Left ventricle myocardium inferior (tissue), 1 donor: ENCODE measurements around the gene TSPEAR. TPM values are rescaled to one million over a fixed set of nuclear protein-coding genes. Genes with fewer than 3 reads are reported as not detected.
"Not testable (repeated sequence)": the region's sequence is repeated elsewhere in the genome, so short reads cannot be mapped to it uniquely, and the experiment has no call there.

Experiments used
- DNase-seq: peaks from one replicate; pipeline ENCODE4 v3.0.0-alpha.2; 2020
- H3K27ac ChIP-seq: fragments of 200-600 bp; replicated peaks from 2 replicates; pipeline ENCODE4 v1.8.0; 2021
- H3K27me3 ChIP-seq: fragments of 200-600 bp; 2 replicates; pipeline ENCODE4 v1.8.0; 2021; ENCODE audit warnings: low read depth
- H3K36me3 ChIP-seq: fragments of 200-600 bp; 2 replicates; pipeline ENCODE4 v1.8.0; 2021
- H3K4me1 ChIP-seq: fragments of 200-600 bp; 2 replicates; pipeline ENCODE4 v1.8.0; 2021
- H3K4me3 ChIP-seq: fragments of 200-600 bp; 2 replicates; pipeline ENCODE4 v1.8.0; 2021; ENCODE audit warnings: mild to moderate bottlenecking, moderate library complexity
- H3K9me3 ChIP-seq: fragments of 200-600 bp; replicated peaks from 2 replicates; pipeline ENCODE4 v1.8.0; 2021
- intact Hi-C: fragments of 100-400 bp; cut with micrococcal nuclease; formaldehyde crosslinking; loops from one replicate; pipeline ENCODE4 v1.11.0; 2022
- total RNA-seq: library from RNA; stranded (reverse); fragmentation: NEBNext Ultra II Directional; extraction: Animal tissue kit (Norgen Biotek cat#: 25700); gene quantifications from one replicate; pipeline ENCODE4 v1.2.1, GENCODE V29; 2021
- TF ChIP-seq, protein P1 (sequence below): fragments of 200-600 bp; IDR thresholded peaks from 2 replicates; pipeline ENCODE4 v1.8.0; 2021; ENCODE audit warnings: antibody characterized with exemption, mild to moderate bottlenecking, borderline replicate concordance
- donor health status: DM: no; HTN: yes; CAD: no; lungs with severe emphysema.

Gene TSPEAR
- total RNA-seq, 1 donor from 2014 or later: 3.3 TPM

DNA sequence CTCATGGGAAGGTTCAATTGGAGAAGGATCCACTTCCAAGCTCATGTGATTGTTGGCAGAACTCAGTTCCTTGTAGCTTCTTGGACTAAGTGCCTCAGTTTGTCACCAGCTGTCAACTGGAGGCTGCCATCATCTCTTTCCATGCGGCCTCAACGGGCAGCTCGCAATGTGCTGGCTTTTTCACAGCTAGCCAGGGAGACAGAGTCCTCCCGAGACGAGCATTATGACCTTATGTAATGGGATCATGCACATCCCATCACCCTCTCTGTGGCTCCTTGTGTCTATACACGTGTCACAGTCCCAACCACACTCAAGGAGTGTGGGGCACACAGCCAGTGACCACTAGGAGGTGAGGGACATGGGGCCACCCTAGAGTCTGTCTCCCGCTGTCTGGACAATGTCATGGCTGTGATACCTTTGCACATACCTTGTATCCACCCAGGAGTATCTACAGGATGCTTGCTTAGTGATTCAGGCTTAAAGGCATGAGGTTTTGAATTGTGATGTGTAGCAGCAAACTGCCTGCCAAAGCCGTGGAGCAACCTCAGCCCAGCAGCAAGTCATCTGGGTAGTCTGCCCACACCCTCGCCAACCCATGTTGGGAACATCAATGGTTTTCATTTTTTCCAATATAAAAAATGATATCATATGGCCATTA lies 115.2 kb downstream of the TSPEAR start:
- Histone ChIP-seq H3K4me1 (peaks cover 8% of the 10 kb centered on the region), H3K36me3 (no peaks in the 10 kb centered on the region), H3K9me3 (peaks cover 10% of the 10 kb centered on the region), H3K4me3 (no peak overlapping the region), H3K27me3 (peaks cover 34% of the 10 kb centered on the region), H3K27ac (no peak overlapping the region)
- TF ChIP-seq, protein P1, sequence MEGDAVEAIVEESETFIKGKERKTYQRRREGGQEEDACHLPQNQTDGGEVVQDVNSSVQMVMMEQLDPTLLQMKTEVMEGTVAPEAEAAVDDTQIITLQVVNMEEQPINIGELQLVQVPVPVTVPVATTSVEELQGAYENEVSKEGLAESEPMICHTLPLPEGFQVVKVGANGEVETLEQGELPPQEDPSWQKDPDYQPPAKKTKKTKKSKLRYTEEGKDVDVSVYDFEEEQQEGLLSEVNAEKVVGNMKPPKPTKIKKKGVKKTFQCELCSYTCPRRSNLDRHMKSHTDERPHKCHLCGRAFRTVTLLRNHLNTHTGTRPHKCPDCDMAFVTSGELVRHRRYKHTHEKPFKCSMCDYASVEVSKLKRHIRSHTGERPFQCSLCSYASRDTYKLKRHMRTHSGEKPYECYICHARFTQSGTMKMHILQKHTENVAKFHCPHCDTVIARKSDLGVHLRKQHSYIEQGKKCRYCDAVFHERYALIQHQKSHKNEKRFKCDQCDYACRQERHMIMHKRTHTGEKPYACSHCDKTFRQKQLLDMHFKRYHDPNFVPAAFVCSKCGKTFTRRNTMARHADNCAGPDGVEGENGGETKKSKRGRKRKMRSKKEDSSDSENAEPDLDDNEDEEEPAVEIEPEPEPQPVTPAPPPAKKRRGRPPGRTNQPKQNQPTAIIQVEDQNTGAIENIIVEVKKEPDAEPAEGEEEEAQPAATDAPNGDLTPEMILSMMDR: no peak
- no peak for DNase-seq
- intact Hi-C loops: no loop called here

DNA sequence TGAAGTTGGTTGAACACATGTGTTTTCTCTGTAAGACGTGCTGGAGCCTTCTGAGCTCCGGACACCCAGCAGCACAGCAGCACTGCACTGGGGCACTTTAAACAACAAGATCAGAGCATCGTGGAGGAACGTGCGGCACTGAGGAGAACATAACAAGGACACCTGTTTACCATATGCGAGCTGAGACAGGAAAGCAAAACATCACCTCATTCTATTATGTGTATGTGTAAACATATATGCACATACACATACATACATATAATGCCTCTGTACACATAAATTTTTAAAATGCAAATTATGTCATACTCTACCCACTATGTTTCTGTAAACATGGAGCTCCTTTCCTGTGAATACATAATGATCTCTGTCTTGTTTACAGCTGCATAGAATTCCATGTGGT lies 115.8 kb downstream of the TSPEAR start:
- Histone ChIP-seq H3K4me1 (peaks cover 8% of the 10 kb centered on the region), H3K4me3 (no peak overlapping the region), H3K27ac (no peak overlapping the region), H3K36me3 (no peaks in the 10 kb centered on the region), H3K27me3 (peaks cover 31% of the 10 kb centered on the region), H3K9me3 (peaks cover 10% of the 10 kb centered on the region)
- no peak for DNase-seq
- intact Hi-C loops: no loop called here
- TF ChIP-seq, protein P1: no peak

GRCh38 chr21:44594406-44594916 lies 116.9 kb downstream of the TSPEAR start:
- DNase-seq: no peak
- intact Hi-C loops: no loop called here
- TF ChIP-seq, protein P1: no peak
- Histone ChIP-seq H3K9me3 (peaks cover 10% of the 10 kb centered on the region), H3K27me3 (peaks cover 35% of the 10 kb centered on the region), H3K36me3 (no peaks in the 10 kb centered on the region), H3K4me1 (peaks cover 8% of the 10 kb centered on the region), H3K27ac (no peak overlapping the region), H3K4me3 (no peak overlapping the region)

GRCh38 chr21:44593598-44594405 lies 117.6 kb downstream of the TSPEAR start:
- H3K4me1 ChIP-seq: peaks cover 8% of the 10 kb centered on the region
- intact Hi-C loops: no loop called here
- no peak for DNase-seq
- H3K36me3 ChIP-seq: no peaks in the 10 kb centered on the region
- H3K9me3 ChIP-seq: peaks cover 9% of the 10 kb centered on the region
- no peak overlapping the region for H3K4me3 ChIP-seq
- TF ChIP-seq, protein P1: no peak
- no peak overlapping the region for H3K27ac ChIP-seq
- peaks cover 33% of the 10 kb centered on the region for H3K27me3 ChIP-seq

- Histone ChIP-seq H3K9me3 (no peaks in the 10 kb centered on the region), H3K4me1 (peaks cover 8% of the 10 kb centered on the region), H3K27ac (no peak within 1 kb of the TSS), H3K36me3 (no peaks in the 10 kb centered on the region), H3K27me3 (peaks cover 26% of the 10 kb centered on the region), H3K4me3 (no peak within 1 kb of the TSS)
- no peak for DNase-seq
- TF ChIP-seq, protein P1: no peak
- intact Hi-C loops: no loop called here
These were observed 118.7 kb downstream of the TSPEAR start, which contains the start of gene KRTAP10-6 for GRCh38 chr21:44592446-44593311. Gene KRTAP10-6 (minus strand): TSS chr21:44592505. CDS start chr21:44592484, 21 bp downstream.

DNA sequence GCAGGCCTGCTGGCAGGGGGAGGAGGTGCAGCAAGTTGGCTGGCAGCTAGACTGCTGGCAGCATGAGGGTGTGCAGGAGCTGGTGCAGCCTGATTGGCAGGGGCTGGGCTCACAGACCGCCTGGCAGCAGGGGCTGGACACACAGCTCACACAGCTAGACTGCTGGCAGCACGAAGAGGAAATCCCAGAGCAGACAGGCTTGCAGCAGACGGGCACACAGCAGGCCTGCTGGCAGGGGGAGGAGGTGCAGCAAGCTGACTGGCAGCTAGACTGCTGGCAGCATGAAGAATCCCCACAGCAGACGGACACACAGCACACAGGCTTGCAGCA lies 119.6 kb downstream of the TSPEAR start:
- H3K9me3 ChIP-seq, DNase-seq, intact Hi-C loops, H3K4me1 ChIP-seq, H3K36me3 ChIP-seq, H3K27ac ChIP-seq, H3K4me3 ChIP-seq: not testable (repeated sequence)
- peaks cover 28% of the 10 kb centered on the region for H3K27me3 ChIP-seq

DNA sequence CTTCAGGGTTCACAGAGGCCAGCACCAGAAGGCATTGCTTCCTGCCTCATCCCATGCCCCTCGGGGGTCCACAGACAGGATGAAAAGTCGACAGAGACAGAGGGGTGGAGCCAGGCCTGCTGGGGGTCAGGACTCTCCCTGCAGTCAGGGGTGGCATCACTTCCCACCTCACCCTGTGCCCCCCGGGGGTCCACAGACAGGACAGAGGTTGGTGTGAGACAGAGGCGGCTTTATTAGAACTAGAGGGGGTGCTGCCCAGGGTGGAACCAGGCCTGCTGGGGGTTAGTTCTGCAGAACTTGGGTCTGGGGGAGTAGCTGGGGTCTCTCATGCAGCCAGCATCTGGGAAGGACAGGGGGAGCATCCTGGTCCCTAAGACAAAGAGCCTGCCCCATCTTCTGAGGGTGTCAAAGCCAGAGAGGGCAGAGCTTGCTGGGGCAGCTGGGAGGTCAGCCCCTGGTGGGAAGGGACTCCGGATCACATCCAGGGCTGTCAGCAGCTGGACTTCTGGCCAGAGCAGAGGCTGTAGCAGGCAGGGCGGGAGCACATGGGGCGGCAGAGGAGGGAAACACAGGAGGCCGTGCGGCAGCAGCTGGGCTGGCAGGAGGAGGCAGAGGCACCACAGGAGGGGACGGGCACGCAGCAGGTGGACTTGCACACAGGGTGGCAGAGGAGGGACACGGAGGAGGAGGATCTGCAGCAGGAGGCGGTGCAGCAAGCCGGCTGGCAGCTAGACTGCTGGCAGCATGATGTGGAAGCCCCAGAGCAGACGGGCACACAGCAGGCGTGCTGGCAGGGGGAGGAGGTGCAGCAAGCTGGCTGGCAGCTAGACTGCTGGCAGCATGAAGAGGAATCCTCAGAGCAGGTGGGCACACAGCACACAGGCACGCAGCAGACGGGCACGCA lies 120.2 kb downstream of the TSPEAR start:
- H3K36me3 ChIP-seq, H3K9me3 ChIP-seq, H3K27ac ChIP-seq, DNase-seq, H3K4me1 ChIP-seq, intact Hi-C loops, H3K4me3 ChIP-seq: not testable (repeated sequence)
- H3K27me3 ChIP-seq: peaks cover 32% of the 10 kb centered on the region
